Body of pancreas (tissue), 4 donors: Measurements from ENCODE around the gene DSCAM.

Experiments used
- POLR2A ChIP-seq, 3 donors: fragments of 450-650 bp; IDR thresholded peaks; one replicate each; pipeline ENCODE4 v1.6.1; 2016; ENCODE audit warnings: antibody characterized with exemption in 3 of 3, mild to moderate bottlenecking in 2 of 3
- TF ChIP-seq, protein P1 (sequence below), 7 experiments: fragments of 450-650 bp in 4 of 7; fragments of 200-600 bp in 3 of 7; sonication (generic) in 3 of 7; IDR thresholded peaks; one replicate each; pipeline ENCODE4 v1.5.1; 2016 to 2019; ENCODE audit warnings: antibody characterized with exemption in 7 of 7

DNA sequence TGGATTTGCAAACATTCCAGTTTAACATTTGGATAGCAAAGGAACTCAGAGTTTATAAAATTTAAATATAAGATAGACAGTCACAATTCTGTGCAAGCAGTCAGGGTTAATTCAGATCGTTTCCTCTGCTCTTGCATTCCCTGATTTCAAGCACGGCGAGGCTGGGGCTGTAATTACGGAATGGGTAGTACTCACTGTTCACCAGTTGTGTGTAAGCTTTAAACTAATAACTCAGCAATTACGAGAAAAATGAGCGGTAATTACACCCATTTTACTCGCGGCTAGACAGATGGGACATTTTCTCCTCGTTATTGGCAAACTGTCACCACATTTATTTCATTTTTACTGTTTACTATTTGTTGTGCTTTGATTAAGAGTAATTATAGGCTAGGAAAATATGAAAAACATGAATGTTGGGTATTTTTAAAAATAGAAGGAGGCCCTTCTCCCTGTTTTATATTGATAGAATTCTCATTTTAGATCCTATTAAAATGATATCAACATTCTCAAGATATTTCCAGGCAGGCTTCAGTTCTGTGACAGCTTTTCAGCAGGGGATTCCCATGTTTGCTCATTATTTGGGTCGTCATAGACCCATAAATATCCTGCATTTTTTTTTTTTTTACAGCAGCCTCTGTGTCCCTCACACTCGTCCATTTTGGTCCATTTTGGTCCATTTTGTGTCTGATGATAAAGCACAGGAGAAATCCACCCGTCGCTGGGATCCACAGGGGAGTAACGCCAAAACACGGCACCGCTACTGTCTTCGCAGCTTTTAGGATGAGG lies 208.3 kb downstream of the DSCAM start:
- TF ChIP-seq, protein P1, sequence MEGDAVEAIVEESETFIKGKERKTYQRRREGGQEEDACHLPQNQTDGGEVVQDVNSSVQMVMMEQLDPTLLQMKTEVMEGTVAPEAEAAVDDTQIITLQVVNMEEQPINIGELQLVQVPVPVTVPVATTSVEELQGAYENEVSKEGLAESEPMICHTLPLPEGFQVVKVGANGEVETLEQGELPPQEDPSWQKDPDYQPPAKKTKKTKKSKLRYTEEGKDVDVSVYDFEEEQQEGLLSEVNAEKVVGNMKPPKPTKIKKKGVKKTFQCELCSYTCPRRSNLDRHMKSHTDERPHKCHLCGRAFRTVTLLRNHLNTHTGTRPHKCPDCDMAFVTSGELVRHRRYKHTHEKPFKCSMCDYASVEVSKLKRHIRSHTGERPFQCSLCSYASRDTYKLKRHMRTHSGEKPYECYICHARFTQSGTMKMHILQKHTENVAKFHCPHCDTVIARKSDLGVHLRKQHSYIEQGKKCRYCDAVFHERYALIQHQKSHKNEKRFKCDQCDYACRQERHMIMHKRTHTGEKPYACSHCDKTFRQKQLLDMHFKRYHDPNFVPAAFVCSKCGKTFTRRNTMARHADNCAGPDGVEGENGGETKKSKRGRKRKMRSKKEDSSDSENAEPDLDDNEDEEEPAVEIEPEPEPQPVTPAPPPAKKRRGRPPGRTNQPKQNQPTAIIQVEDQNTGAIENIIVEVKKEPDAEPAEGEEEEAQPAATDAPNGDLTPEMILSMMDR (IDR thresholded peaks at IDR 0.05): no peak
- no peak for TF ChIP-seq POLR2A (IDR thresholded peaks at IDR 0.05)
